K562 (cell line): Measurements from ENCODE around the gene BRAF. TPM values are rescaled to one million over a fixed set of nuclear protein-coding genes. Genes with fewer than 3 reads are reported as not detected.

Experiments
- FOSL1 ChIP-seq: fragments of 200-800 bp; sonication (Bioruptor generic); conservative IDR thresholded peaks from 2 replicates; pipeline ENCODE4 v1.6.1; 2016; ENCODE audit warnings: missing genetic modification characterization, missing compliant biosample characterization
- MXD1 ChIP-seq: fragments of 250-450 bp; sonication (Bioruptor Pico); IDR thresholded peaks from 2 replicates; pipeline ENCODE4 v1.8.0; 2021; ENCODE audit warnings: borderline replicate concordance, mild to moderate bottlenecking, moderate library complexity; ENCODE audit not compliant: poor library complexity, severe bottlenecking
- NFIC ChIP-seq: fragments of 450-650 bp; IDR thresholded peaks from 2 replicates; pipeline ENCODE4 v1.6.1; 2017; ENCODE audit warnings: mild to moderate bottlenecking, inconsistent platforms
- REST ChIP-seq, 2 experiments: fragments of 450-650 bp; formaldehyde crosslinking in 1 of 2; IDR thresholded peaks; 2 replicates each; pipeline versions ENCODE4 v1.4.0 to v1.6.1; 2014 to 2020; ENCODE audit warnings: mild to moderate bottlenecking in 2 of 2, borderline replicate concordance in 1 of 2, low read depth in 1 of 2
- SFPQ ChIP-seq: fragments of 200-400 bp; formaldehyde crosslinking; IDR thresholded peaks from 2 replicates; pipeline ENCODE4 v1.6.1; 2017; ENCODE audit warnings: mild to moderate bottlenecking, low read depth, low read length, moderate library complexity
- TCF15 ChIP-seq: fragments of 250-450 bp; sonication (Bioruptor Pico); IDR thresholded peaks from 2 replicates; pipeline ENCODE4 v1.8.0; 2022; ENCODE audit warnings: moderate library complexity, mild to moderate bottlenecking, inconsistent platforms
- ZNF146 ChIP-seq: IDR thresholded peaks from one replicate; pipeline ENCODE4 v1.6.1; 2018; ENCODE audit warnings: missing compliant biosample characterization; ENCODE audit not compliant: unreplicated experiment
- ZNF23 ChIP-seq: fragments of 250-450 bp; sonication (Bioruptor Pico); IDR thresholded peaks from 2 replicates; pipeline ENCODE4 v1.4.0; 2020; ENCODE audit warnings: mild to moderate bottlenecking
- ZNF551 ChIP-seq: fragments of 250-450 bp; sonication (Bioruptor Pico); IDR thresholded peaks from 2 replicates; pipeline ENCODE4 v1.5.0; 2021; ENCODE audit warnings: mild to moderate bottlenecking, moderate library complexity
- polyA plus RNA-seq, 8 experiments: library from polyadenylated mRNA; depleted of rRNA in 4 of 8; stranded (reverse) in 5 of 8; unstranded in 3 of 8; fragments of >200 nt; fragmentation: Nextera tagmentation in 2 of 8; fragmentation: Illumina TruSeq in 1 of 8; extraction: Ambion mirVana in 2 of 8; extraction: Trizol in 1 of 8; gene quantifications; 2 replicates each; pipeline versions ENCODE4 v1.2.1 to v1.2.3, GENCODE V29; 2011 to 2014; ENCODE audit warnings: inconsistent platforms in 1 of 8, missing spikeins in 1 of 8
- total RNA-seq, 7 experiments: library from RNA; depleted of rRNA in 6 of 7; stranded (reverse); fragments of >200 nt in 6 of 7; fragmentation: Illumina TruSeq in 2 of 7; extraction: Trizol in 2 of 7; gene quantifications; 2 replicates each; pipeline versions ENCODE4 v1.2.1 to v1.2.3, GENCODE V29; 2011 to 2021; ENCODE audit warnings: low replicate concordance in 1 of 7

Gene BRAF
- total and polyA plus RNA-seq, 9 of the 15 experiments (the other 6 are each of a cell fraction or from before 2014, with no cell fraction given), result 3.6 to 38.3 (median 21.9) TPM

DNA sequence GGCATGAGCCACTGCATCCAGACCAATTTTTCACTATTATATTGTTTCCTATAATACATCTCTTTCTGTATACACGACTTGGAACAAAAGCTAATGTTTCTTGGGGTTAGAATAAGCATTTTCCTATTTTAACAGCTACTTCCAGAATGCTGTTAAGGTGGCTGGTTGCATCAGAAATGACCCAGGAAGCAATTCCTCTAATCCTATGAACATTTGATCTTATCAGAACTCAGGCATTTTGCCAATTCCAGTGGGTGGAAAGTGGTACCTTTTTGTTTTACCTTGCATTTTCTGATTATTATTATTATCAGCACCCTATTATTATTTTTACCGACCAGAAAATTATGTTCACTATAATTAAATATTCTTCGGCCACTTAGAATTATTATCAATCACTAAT lies 154.9 kb downstream of the BRAF start (continued):
- TF ChIP-seq REST (IDR thresholded peaks at IDR 0.05; ENCODE audit: borderline replicate concordance) (no peak), REST (CRISPR knock-in tag; IDR thresholded peaks at IDR 0.05; ENCODE audit: low read depth) (no peak), ZNF23 (CRISPR knock-in tag) (no peak), NFIC (peak; percentile 73), MXD1 (CRISPR knock-in tag) (no peak), FOSL1 (tag) (no peak), SFPQ (no peak), ZNF146 (CRISPR knock-in tag) (no peak), TCF15 (CRISPR knock-in tag) (no peak), ZNF551 (no peak)
